Stimulated activated CD8-positive, alpha-beta memory T cell treated with anti-CD3 and anti-CD28 coated beads, Interleukin-7, amount 100 ng/mL, for 4 hours (primary cell): ENCODE results near the gene USP7.

Experiments used
- DNase-seq, 2 donors: peaks; one replicate each; pipeline ENCODE4 v3.0.0-alpha.2; 2020; ENCODE audit warnings: low read depth in 2 of 2

USP7 gene

DNA sequence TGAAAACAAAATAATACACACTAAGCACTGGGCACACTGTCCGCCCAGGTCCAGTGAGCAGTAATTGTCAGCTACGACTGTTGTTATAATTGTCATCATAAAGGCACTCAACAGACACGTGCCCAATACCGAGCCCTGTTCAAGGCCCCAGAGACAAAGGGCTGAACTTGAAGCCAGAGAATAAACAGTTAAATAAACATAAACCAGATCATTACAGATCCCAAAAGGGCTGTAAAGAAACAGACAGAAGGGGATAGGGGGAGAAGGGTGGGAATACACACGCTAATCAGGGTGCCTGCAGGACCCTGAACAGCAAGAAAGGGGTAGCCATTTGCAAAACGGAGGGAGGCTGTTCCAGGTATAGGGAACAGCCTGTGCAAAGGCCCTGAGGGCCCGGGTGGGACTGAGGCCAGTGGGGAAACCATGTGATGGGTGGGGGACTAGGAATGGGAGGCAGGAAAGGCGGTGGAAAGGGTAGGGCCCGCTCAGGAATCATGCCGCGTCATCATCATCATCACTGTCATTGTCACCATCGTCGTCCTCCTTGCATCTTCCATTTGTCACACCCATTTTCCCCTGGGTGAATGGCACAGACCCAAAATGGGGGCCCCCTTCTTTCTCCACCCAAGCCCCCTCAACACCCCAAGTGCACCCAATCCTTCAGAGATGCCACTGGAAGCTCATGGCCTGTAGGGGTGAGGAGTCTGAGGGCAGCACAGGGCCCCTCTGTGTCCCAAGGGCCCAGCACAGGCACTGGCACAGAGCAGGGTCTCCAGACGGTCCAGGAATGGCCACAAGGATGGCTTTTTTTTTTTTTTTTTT lies 101.2 kb downstream of the USP7 start:
- DNase-seq: no peak

DNA sequence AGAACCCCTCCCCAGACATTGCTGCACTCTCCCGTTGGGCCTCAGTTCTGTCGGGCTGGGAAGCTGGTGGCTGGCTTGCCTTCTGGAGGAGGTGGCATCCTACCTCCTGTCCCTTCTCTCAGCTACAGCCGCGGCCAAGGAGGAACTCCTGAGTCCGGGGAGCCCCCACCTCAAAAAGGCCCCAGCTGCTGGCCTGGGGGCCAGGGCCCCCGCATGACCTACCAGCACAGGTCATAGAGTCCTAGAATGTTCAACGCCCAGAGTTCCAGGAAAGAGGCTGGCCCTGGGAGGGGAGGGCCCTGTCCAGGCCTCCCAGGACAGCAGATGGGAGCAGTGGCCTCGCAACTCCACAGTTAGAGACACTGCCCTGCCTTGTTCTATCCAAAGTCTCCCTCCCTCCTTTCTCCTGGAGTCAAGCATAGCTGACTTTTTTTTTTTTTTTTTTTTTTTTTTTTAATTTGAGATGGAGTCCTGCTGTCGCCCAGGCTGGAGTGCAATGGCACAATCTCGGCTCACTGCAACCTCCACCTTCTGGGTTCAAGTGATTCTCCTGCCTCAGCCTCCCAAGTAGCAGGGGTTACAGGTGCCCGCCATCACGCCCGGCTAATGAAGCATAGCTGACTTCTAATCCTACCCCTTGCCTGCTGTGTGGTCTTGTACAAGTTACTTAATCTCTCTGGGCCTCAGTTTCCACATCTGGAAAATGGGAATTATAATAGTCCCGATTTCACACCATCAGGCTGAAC lies 102.0 kb downstream of the USP7 start:
- DNase-seq: no peak

DNA sequence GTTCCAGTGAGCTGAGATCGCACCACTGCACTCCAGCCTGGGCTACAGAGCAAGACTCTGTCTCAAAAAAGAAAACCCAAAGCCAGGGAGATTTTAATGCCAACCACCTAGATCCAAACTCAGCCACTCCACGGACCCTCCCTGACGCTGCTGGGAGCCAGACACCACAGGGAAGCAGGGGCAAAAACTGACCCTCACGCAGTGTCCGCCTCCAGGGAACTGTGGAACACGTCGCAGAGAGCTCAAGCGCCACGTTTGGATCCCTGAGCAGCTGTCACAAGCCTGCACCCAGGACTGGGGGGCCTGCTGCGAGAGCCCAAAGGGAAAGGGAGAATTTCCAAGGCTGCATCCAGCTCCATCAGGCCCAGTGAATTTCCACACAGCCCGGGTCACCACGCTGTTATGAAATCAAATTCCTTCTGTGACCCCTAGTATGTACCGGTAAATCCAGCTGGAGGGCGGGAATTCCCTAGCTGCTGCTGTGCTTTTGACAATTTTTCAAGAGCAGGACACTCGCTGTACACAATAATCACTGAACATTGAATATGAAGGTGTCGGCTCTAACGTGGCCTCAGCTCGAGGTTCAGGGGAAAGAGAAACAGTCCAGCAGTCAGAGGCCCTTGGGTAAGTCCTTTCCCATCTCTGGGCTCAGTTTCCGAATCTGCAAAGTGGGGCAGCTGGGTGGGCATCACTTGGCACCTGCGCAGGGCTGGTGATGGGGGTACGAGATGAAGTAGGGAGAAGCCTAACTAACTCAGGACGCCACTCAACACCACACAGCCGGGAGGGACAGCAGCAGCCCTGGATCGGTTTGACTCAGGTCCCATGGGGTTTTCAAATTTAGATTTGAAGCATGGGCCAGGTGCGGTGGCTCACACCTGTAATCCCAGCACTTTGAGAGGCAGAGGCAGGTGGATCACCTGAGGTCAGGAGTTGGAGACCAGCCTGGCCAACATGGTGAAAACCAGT lies 103.5 kb downstream of the USP7 start:
- DNase-seq: no peak

GRCh38 chr16:8858994-8859912 lies 104.5 kb downstream of the USP7 start:
- DNase-seq: no peak

DNA sequence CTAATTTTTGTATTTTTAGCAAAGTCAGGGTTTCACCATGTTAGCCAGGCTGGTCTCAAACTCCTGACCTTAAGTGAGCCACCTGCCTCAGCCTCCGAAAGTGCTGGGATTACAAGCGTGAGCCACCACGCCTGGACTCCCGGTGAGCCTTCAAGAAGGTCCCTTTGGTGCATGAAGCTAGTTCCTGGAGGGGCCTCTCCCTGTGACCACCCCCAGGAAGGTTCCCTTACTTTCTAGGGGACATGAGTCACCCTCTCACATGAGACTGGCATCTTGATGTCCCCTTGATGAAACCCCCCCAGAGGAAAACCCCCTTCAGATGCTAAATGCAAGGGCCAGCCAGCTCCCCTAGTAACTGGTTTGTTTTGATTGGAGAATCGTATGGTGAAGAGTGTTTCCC lies 107.7 kb downstream of the USP7 start:
- DNase-seq: no peak

DNA sequence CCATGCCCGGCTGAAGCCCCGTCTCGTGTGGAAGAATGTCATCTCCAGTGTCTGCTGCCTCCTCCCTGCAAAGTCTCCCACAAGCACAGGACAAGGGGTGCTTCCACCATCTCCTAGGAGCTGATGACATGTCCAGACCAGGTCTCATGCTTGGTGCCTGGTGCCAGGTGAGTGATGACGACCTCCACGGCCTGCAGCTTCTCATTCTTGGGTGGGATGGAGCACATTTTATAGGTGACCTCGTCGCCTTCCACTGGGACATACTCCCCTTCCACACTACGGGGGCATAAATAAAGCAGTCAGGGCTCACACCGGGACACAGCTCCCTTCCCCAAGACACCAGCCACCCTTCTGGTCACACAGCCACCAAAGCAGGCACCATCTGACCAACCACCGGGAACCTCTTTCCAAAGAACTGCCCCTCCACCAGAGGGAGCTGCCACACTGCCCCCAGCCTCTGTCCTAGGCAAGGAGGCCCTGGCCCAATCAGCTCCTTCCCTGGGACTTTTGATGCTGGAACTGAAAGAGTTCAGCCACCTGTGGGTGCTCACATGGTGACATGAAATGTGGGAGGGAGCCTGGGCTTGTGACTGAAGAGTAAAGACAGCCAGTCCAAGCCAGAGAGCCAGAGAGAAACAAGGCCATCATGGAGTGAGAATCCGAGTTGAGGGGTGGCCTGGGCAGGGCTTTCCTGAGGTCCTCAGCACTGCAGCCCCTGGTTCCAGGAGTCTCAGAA lies 108.5 kb downstream of the USP7 start:
- DNase-seq: no peak

GRCh38 chr16:8854298-8854948 lies 109.3 kb downstream of the USP7 start:
- DNase-seq: no peak

DNA sequence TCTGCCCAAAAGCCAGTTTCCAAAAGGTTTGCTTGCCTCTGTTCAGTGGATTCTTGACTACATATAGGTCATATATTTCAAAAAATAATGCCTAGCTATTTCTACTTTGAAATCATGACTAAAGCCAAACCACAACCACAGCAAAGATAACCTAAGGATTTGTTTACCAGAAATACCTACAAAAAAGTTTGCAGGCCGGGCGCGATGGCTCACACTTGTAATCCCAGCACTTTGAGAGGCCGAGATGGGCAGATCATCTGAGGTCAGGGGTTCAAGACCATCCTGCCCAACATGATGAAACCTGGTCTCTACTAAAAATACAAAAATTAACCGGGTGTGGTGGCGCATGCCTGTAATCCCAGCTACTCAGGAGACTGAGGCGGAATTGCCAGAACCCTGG lies 110.1 kb downstream of the USP7 start:
- DNase-seq: no peak

DNA sequence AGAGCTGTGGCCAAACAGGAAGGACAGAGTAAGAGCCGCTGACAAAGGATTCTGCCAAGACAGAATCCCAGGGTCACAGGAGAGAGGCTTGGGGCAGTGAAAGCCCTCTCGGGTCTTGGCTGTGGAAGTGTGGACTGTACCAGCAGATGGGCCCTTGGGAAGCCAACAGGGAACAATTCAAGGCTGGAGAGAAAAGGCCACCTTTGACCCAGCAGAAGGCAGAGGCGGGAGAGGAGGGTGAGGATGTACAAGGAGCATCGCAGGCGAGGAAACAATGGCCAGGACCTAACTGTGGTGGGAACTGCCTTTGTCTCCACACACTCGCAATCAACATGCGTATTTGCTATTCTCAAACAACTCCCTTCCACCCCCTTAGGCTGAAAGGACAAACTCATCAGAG lies 110.6 kb downstream of the USP7 start:
- DNase-seq: no peak

GRCh38 chr16:8852534-8852933 lies 111.2 kb downstream of the USP7 start:
- DNase-seq: no peak

DNA sequence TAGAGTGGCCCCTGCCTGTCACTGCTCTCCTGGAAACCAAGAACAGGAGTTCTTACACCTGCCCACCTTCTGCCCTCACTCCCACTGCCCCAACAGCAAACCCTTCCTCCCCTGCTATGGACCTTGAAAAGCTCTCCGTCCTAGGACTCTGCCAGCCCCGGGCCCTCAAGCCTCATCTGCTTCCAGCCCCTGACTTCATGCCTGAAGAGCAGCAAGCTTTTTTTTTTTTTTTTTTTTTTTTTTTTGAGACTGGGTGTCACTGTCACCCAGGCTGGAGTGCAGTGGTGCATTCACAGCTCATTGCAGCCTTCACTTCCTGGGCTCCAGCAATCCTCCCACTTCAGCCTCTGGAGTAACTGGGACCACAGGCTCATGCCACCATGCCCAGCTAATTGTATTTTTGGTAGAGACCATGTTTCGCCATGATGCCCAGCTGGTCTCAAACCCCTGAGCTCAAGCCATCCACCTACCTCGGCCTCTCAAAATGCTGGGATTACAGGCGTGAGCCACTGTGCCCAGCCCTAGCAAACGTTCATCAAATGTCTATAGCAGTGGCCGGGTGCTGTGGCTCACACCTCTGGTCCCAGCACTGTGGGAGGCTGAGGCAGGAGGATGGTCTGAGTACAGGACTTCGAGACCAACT lies 111.8 kb downstream of the USP7 start:
- no peak for DNase-seq

- DNase-seq: no peak
Measured at GRCh38 chr16:8850279-8850885, 113.3 kb downstream of the USP7 start.

- DNase-seq: no peak
Measured at GRCh38 chr16:8849411-8850011, 114.2 kb downstream of the USP7 start.

- DNase-seq: no peak
Measured at GRCh38 chr16:8848939-8849391, 114.7 kb downstream of the USP7 start.

GRCh38 chr16:8848231-8848938 lies 115.3 kb downstream of the USP7 start:
- no peak for DNase-seq

GRCh38 chr16:8847623-8848022 lies 116.1 kb downstream of the USP7 start:
- no peak for DNase-seq

GRCh38 chr16:8847145-8847544 lies 116.6 kb downstream of the USP7 start:
- no peak for DNase-seq
